Measurements from ENCODE around the gene PSMD12. TPM values are rescaled to one million over a fixed set of nuclear protein-coding genes. Genes with fewer than 3 reads are reported as not detected.

The PSMD12 gene
- 14.7 and 19.3 TPM in 2 replicates for total RNA-seq

DNA sequence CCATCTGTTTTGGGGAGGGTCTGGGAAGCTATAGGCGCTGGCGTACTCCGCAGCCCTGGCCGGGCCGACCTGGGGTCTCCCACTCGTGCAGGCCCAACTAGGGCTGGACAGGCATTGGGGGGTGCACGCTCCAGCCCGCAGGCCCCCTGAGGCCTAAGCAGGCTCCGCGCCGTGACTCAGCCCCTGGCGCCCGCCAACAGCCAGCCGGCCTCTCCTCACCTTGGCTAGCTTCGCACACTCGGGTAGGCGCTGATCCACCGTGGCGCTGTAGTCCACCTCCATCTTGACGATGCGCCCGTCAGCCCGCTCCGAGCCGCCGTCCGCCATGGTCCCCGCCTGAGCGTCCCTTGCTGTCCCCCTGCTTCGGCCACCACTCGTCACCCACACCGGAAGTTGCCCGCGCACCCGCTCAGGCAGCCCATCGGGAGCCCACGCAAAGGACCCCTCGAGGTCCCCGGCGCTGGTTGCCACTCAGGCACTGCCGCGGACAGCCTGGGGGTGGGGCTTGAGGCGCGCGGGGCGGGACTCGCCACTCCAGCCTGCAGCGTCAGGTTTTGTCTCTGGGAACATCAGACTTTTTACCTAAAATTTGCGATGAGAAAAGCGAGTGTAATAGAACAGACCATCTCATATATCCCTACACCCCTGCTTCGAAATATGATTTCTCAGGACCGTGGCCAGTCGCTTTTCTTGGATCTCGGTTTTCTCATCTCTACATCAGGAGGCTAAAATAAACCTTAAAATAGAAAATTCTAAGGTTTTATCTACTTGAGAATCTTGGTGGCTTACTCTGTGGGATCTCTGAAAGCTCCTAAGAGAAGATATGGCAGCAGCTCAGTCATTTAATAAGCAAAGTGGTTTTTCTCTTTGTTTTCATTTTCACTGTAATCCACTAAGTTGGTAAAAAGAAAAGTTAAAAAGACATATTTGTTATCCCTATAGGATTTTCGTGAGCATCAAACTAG, at the start of gene PSMD12:
PSMD12 (minus strand) TSS at position 385 of the 965 bp plus-strand sequence; CDS start at position 327, 58 bp downstream.

DNA sequence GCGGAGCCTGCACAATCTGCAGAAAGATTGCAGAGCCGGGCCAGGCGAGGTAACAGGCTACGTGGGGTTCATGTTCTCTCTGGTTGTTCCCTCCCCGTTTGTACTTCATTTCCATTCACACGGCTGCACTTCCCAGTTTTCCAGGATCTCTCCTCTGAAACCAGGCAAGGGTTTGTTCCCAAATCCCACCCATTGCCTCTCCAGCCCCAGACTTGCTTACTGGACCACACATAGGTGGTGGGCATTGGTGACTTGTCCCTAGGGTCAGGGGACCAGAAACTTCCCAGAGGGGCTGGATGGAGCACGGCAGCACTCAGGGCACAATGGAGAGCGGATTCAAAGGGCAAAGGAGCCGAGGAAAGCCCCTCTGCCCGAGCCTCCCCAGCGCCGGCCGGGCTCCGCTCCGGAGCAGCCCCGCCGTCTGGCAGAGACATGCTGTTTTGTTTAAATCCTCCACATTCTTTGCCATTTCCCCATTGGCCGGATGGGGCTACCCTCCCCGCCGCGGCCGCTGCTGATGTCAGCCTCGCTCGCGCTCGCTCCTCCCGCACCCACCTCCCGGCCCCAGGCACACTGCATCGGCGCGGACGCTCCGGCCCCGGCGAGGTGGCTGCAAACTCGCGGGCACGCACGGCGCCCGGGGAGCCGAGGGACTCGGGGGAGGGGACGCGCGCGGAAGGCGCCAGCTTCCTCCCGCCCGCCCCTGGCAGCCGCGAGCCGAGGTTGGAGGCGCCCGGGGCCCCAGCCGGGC, 10.5 kb upstream of the PSMD12 start, which contains the start of gene PITPNC1:
PITPNC1 (plus strand) TSS at position 545 of the 751 bp plus-strand sequence.

Other genes with a start within 250 kb of the PSMD12 start
- gene HELZ, start 121.4 kb downstream of the PSMD12 start, total RNA-seq, result 22.4 and 28.5 TPM in 2 replicates
- 4.1 and 7.3 TPM in 2 replicates for gene PITPNC1, start 10.7 kb upstream of the PSMD12 start, total RNA-seq